Urothelium cell line (cell line): ENCODE data around the gene TM6SF1.
A peak's percentile ranks its signal among the peaks of the same experiment; 100 is the strongest.
"Not testable (repeated sequence)": the region's sequence is repeated elsewhere in the genome, so short reads cannot be mapped to it uniquely, and the experiment has no call there.

Source experiments
- DNase-seq: peaks from one replicate; pipeline ENCODE4 v3.0.0; 2011; ENCODE audit warnings: low spot score, mixed read lengths
- FAIRE-seq: peaks from 2 replicates; lab custom pipeline; 2011; peaks lifted over from hg19 to GRCh38; lab: Jason Lieb, UNC

The TM6SF1 gene

DNA sequence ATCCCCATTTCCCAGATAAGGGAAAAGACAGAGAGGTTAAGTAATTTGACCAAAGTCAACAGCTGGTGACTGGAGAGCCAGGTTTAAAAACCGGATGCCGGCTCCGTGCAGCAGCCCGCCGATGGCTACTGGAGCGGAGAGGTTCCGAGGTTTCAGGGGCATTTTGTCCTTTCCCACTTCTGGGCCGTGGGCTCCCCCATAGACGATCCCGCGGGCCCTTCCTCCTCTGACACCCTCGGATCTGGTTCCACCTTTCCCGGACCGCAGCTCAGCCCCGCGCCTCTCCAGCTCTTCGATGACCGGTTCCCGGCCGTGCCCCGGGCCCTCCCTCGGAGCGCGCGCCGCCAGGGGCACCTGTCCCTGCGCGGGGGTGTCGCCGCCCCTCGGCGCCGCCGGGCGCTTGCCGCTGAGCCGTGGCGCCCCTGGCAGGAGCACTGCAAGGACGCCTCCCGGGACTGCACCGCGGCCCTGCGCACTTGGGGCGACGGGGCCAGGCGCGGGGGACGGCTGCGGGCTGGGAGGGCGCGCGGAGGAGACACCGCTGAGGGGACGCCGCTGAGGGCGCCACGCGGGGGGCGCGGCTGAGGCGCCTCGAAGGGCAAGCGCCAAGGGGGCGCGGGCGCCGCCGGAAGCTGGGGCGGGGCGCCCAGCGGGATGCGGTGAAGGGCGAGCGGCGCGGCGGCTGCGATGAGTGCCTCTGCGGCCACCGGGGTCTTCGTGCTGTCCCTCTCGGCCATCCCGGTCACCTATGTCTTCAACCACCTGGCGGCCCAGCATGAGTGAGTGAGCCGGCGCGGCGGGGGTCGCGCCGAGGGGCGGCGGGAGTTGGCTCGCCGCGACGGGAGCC, at the start of gene TM6SF1:
Gene TM6SF1 (plus strand): TSS at position 652 of the 847 bp plus-strand sequence. CDS start 36 bp downstream, at position 688.
- FAIRE-seq = no peak
- no peak for DNase-seq

GRCh38 chr15:83057696-83058376, 49.6 kb upstream of the TM6SF1 start:
- no peak for FAIRE-seq
- DNase-seq = no peak

DNA sequence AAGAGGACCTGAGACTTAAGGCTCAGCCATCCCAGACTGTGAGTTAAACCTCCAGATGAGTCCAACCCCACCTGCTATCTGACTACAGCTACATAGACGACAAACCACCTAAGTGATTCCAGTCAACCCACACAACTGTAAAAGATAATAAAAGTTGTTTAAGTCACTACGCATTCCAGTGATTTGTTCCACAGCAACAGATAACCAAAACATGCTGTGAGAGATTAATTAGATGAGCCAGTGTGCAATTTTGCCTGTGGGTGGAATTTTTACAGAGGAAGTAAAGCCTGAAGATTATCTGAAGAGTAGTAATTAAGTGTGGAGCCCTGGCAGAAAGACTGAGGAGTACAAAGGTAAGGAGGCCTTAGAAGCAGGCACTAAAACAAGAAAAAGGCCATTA, 45.8 kb upstream of the TM6SF1 start:
- FAIRE-seq (no peak), DNase-seq (no peak)

- FAIRE-seq (no peak), DNase-seq (no peak)
Observed at GRCh38 chr15:83062768-83063180, 44.7 kb upstream of the TM6SF1 start.

- FAIRE-seq (no peak), DNase-seq (no peak)
Observed at GRCh38 chr15:83063551-83063950, 43.9 kb upstream of the TM6SF1 start.

- DNase-seq (no peak), FAIRE-seq (no peak)
Observed at GRCh38 chr15:83064859-83065258, 42.6 kb upstream of the TM6SF1 start.

- DNase-seq = no peak
- FAIRE-seq = no peak
Observed at GRCh38 chr15:83065431-83065830, 42.0 kb upstream of the TM6SF1 start.

DNA sequence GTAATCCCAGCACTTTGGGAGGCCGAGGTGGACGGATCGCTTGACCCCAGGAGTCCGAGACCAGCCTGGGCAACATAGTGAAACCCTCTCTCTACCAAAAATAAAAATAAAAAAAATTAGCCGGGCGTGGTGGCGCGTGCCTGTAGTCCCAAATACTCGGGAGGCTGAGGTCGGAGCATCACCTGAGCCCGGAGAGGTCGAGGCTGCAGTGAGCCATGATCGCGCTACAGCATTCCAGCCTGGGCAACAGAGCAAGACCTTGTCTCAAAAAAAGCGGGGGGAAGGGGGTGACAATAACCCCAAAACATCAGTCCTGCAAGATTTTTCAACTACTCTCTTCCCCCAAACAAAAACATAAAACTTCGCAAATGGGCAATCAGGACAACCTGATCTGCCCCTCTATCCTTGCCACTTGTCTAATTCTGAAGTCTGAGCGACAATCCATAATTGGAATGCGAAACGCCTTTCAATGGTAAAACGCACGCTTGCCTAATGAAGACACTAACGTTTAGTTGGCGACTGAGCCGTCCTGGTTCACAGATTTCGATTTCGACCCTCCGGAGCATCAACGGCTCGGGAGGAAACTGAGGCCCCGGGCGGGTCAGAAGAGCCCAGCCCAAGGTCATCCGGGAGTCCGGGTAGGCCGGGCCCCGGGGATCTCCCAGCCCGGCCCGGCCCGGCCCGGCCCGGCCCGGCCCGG, 41.3 kb upstream of the TM6SF1 start:
- no peak for FAIRE-seq
- no peak for DNase-seq

GRCh38 chr15:83066734-83067637, 40.5 kb upstream of the TM6SF1 start, which contains the start of gene BTBD1:
Gene BTBD1 (minus strand): TSS chr15:83067252. CDS start chr15:83067151, 101 bp downstream.
- FAIRE-seq = peak; percentile 50
- DNase-seq = peak; percentile 99

DNA sequence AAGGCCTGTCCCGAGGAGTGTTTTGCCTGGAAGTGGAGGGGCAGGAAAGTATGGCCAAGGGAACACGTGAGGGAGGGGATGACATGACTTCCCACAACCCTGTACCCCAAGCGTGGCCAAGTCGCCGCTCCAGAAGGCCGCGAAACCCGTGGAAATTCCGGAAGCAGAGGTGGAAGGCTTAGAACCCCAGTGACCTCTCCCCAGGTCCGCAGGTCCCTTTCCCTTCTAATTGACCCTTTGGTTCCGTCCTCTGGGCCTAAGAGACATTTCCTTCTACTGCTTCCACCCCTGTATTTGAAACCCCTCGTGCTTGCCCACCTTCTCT, 39.8 kb upstream of the TM6SF1 start:
- FAIRE-seq (no peak), DNase-seq (no peak)

- FAIRE-seq (no peak), DNase-seq (no peak)
Observed at GRCh38 chr15:83068054-83068453, 39.4 kb upstream of the TM6SF1 start.

- DNase-seq, FAIRE-seq: not testable (repeated sequence)
Observed at GRCh38 chr15:83069211-83069642, 38.2 kb upstream of the TM6SF1 start.

DNA sequence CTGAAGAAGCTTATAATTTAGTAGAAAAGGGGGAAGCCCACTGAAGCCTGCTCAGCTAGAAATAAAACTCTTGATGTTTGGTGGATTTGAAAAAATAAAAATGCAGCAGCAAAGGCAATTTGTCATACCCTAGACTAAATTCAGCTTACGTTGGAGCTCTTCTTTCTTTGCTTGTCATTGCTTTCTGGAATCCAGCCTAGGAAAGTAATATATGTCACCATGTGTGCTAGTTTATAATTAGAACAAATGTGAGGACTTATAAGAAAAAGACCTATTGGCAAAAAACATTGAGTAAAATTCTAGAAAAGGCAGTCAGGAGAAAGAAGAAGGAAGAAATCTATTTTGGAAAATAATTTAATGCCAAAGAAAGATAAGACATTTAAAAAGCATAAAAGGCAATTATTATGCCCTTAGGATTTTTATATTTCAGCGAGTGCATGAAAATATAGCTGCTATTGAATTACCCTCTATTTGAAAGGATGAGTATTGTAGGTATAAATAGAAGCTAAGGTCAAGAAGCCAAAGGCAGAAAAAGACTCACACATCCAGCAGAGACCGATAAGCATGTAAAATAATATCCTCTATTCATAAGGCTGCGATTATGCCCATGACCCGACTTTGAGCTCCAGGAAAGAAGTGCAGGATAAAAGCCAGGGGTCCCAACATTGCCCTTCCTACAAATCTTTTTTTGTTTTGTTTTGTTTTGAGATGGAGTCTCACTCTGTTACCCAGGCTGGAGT, 29.8 kb upstream of the TM6SF1 start:
- FAIRE-seq (no peak), DNase-seq (no peak)

- no peak for FAIRE-seq
- no peak for DNase-seq
Observed at GRCh38 chr15:83078712-83079111, 28.7 kb upstream of the TM6SF1 start.

DNA sequence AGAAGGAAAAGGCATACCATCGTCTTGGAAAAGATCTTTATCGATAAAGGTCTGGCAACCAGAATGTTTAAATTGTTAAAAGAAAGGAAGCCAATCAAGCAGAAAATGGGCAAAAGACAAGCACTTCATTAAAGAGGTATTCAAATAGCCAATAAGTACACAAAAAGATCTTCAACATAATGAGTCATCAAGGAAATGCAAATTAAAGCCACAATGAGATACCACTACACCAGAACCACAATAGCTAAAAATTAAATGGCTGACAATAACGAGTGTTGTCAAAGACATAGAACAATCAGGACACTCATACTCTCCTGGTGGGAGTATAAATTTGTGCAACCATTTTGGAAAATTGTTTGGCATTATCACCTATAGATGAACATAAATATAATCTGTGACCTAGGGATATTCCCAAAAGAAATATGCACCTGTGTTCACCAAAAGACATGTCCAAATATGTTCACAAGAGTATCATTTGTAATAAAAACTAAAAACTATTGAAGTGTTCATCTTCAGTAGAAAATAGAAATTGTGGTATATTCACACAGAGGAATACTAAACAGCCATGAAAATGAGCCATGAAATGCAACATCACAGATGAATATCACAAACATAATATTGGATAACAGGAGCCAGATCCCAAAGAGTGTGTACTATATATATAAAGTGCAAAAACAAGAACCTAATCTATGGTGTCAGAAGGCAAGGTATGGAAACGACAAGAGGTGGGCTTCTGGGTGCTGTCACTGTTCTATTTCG, 26.0 kb upstream of the TM6SF1 start:
- DNase-seq = no peak
- no peak for FAIRE-seq

DNA sequence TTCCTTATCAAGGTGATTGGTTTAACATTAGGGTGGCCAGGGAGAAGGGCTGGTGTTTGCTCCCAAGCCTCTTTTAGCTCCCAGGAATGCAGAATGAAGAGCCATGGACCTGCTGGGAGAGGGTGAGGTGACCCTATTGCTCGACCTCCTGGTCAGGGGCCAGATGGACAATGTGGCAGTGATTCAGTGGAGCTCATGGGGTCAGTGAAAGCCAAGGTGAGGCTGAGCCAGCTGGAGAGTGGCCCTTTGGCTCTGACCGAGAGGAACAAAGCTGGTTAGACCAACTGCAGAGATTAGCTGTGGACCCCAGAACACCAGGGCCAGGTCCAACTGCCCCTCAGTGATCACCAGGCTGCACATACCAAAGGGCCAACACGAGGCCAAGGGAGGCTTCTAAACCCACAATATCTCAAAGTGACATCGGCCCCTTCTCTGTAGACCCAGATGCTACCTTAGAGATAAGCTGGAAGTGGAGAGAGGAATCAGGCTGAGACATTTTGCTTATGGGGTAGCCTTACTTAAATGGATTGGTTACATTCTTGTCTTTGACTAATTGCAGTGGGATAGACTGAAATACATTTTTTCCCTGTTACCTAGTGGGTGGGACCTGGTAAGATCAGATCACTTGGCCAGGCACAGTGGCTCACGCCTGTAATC, 24.6 kb upstream of the TM6SF1 start:
- FAIRE-seq (no peak), DNase-seq (no peak)

DNA sequence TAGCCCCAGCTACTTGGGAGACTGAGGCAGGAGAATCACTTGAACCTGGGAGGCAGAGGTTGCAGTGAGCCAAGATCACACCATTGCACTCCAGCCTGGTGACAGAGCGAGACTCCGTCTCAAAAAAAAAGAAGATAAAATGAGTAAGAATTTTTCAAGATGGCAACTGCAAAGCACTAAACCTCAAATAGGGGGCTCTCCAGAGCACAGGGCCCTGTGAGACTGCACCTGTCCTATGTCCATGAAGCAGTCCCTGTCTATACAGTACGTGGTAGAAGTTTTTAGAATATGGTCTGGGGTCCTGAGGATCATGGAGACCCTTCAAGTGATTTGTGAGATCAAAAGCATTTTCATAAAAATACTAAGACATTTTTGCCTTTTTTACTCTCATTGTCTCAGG, 22.0 kb upstream of the TM6SF1 start:
- not testable (repeated sequence) for FAIRE-seq, DNase-seq

GRCh38 chr15:83085864-83086552, 21.4 kb upstream of the TM6SF1 start:
- FAIRE-seq, DNase-seq: not testable (repeated sequence)
